Left ventricle myocardium inferior (tissue), 1 donor: ENCODE measurements around the gene COBLL1. TPM values are rescaled to one million over a fixed set of nuclear protein-coding genes. Genes with fewer than 3 reads are reported as not detected.

Experiments used
- DNase-seq: peaks from one replicate; pipeline ENCODE4 v3.0.0-alpha.2; 2020
- H3K27ac ChIP-seq: fragments of 200-600 bp; replicated peaks from 2 replicates; pipeline ENCODE4 v1.8.0; 2021
- H3K27me3 ChIP-seq: fragments of 200-600 bp; 2 replicates; pipeline ENCODE4 v1.8.0; 2021; ENCODE audit warnings: low read depth
- H3K36me3 ChIP-seq: fragments of 200-600 bp; 2 replicates; pipeline ENCODE4 v1.8.0; 2021
- H3K4me1 ChIP-seq: fragments of 200-600 bp; 2 replicates; pipeline ENCODE4 v1.8.0; 2021
- H3K4me3 ChIP-seq: fragments of 200-600 bp; 2 replicates; pipeline ENCODE4 v1.8.0; 2021; ENCODE audit warnings: mild to moderate bottlenecking, moderate library complexity
- H3K9me3 ChIP-seq: fragments of 200-600 bp; replicated peaks from 2 replicates; pipeline ENCODE4 v1.8.0; 2021
- intact Hi-C: fragments of 100-400 bp; cut with micrococcal nuclease; formaldehyde crosslinking; loops from one replicate; pipeline ENCODE4 v1.11.0; 2022
- total RNA-seq: library from RNA; stranded (reverse); fragmentation: NEBNext Ultra II Directional; extraction: Animal tissue kit (Norgen Biotek cat#: 25700); gene quantifications from one replicate; pipeline ENCODE4 v1.2.1, GENCODE V29; 2021
- TF ChIP-seq, protein P1 (sequence below): fragments of 200-600 bp; IDR thresholded peaks from 2 replicates; pipeline ENCODE4 v1.8.0; 2021; ENCODE audit warnings: antibody characterized with exemption, mild to moderate bottlenecking, borderline replicate concordance
- donor health status: DM: no; HTN: yes; CAD: no; lungs with severe emphysema.

COBLL1 gene
- total RNA-seq, 1 donor from 2014 or later: 15.3 TPM

DNA sequence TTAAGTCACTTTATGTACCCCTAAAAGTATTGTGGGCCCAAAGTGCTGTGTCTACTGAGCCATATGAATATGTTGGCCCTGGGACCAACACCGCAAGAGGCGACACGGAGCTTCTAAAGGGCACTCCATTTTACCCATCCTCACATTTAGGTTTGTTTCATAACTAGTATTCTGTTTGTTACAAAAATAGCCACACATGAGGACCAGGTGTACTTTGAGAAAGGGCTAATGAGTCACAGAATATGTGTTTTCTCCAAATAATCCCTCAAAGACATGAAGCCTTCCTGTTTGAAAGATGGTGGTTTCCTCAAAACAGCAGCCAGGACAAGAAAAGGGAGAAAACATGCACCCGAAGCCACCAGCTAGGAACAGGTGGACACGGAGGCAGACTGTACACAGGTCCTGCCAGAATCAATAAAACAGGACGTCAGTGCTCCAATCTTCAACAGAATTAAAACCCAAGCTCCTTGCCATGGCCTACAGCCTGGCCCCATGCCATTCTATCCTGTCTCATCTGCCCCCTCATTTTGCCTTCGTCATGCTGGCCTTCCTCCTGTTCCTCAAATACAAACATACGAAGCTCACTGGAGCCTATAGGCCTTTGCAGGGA is 198.6 kb downstream of the COBLL1 start:
- no peak overlapping the region for H3K4me3 ChIP-seq
- H3K27me3 ChIP-seq: no peaks in the 10 kb centered on the region
- no peak overlapping the region for H3K27ac ChIP-seq
- intact Hi-C loops: no loop called here
- no peaks in the 10 kb centered on the region for H3K4me1 ChIP-seq
- no peak for DNase-seq
- TF ChIP-seq, protein P1, sequence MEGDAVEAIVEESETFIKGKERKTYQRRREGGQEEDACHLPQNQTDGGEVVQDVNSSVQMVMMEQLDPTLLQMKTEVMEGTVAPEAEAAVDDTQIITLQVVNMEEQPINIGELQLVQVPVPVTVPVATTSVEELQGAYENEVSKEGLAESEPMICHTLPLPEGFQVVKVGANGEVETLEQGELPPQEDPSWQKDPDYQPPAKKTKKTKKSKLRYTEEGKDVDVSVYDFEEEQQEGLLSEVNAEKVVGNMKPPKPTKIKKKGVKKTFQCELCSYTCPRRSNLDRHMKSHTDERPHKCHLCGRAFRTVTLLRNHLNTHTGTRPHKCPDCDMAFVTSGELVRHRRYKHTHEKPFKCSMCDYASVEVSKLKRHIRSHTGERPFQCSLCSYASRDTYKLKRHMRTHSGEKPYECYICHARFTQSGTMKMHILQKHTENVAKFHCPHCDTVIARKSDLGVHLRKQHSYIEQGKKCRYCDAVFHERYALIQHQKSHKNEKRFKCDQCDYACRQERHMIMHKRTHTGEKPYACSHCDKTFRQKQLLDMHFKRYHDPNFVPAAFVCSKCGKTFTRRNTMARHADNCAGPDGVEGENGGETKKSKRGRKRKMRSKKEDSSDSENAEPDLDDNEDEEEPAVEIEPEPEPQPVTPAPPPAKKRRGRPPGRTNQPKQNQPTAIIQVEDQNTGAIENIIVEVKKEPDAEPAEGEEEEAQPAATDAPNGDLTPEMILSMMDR: no peak
- peaks cover 6% of the 10 kb centered on the region for H3K9me3 ChIP-seq
- peaks cover 2% of the 10 kb centered on the region for H3K36me3 ChIP-seq

DNA sequence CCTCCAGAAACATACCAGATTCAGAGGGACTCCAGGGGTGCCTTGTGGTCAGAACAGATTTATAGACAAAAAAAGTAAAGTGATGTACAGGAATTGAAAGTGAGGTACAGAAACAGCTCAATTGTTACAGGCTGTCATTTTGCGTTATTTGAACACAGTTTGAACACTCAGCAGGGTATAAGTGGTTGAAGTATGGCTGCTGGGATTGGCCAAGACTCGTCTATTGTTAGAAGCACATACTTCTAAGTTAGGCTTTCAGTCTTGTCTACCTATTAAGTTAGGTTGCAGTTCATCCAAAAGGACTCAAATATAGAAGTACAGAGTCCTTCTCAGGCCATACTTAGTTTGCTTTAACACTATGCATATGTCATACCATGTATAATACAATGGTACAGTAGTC is 199.4 kb downstream of the COBLL1 start:
- TF ChIP-seq, protein P1: no peak
- Histone ChIP-seq H3K27me3 (no peaks in the 10 kb centered on the region), H3K36me3 (peaks cover 2% of the 10 kb centered on the region), H3K4me3 (peak overlapping the region; percentile 28), H3K27ac (no peak overlapping the region), H3K4me1 (no peaks in the 10 kb centered on the region), H3K9me3 (no peaks in the 10 kb centered on the region)
- intact Hi-C loops: no loop called here
- no peak for DNase-seq

Other genes starting within 250 kb of the COBLL1 start
- gene GRB14, start 220.3 kb downstream of the COBLL1 start, total RNA-seq: 39.3 TPM
- gene SLC38A11, start 113.7 kb upstream of the COBLL1 start, total RNA-seq: 0.33 TPM